SK-N-SH (cell line): ENCODE measurements around the gene GPR39. TPM values are rescaled to one million over a fixed set of nuclear protein-coding genes. Genes with fewer than 3 reads are reported as not detected.

Source experiments
- CTCF ChIA-PET: fragments of 300-600, 350-600 bp; formaldehyde crosslinking; extraction: SDS; loops from one replicate; lab custom pipeline; 2021; lab: Yijun Ruan, JAX
- POLR2A ChIA-PET: fragments of 350-600 bp; sonication (Branson Sonifier 250); formaldehyde crosslinking; extraction: SDS; loops from one replicate; lab custom pipeline; 2020; ENCODE audit warnings: antibody characterized with exemption, inconsistent platforms; lab: Yijun Ruan, JAX
- DNase-seq: peaks from one replicate; pipeline ENCODE4 v3.0.0; 2012
- H2AFZ ChIP-seq: fragments of 200-600 bp; sonication (generic); 2 replicates; pipeline ENCODE4 v1.8.1; 2016; ENCODE audit warnings: antibody characterized with exemption, mild to moderate bottlenecking, low read depth
- H3F3A ChIP-seq: fragments of 200-600 bp; sonication (generic); replicated peaks from 2 replicates; pipeline ENCODE3; 2016; ENCODE audit warnings: antibody characterized with exemption, mild to moderate bottlenecking; ENCODE audit not compliant: insufficient read depth
- H3K27ac ChIP-seq, 2 experiments: fragments of 200-500 bp in 1 of 2; fragments of 200-600 bp in 1 of 2; sonication (Bioruptor generic) in 1 of 2; sonication (generic), shearing (Covaris generic) in 1 of 2; 2 replicates each; pipeline versions ENCODE4 v1.5.1 to v1.6.1; 2014 to 2016; ENCODE audit warnings: low read depth in 2 of 2, inconsistent platforms in 1 of 2, low read length in 1 of 2, mild to moderate bottlenecking in 1 of 2, mixed read lengths in 1 of 2
- H3K27me3 ChIP-seq: fragments of 200-600 bp; sonication (generic), shearing (Covaris generic); 2 replicates; pipeline ENCODE4 v1.6.1; 2016; ENCODE audit warnings: mixed run types; ENCODE audit not compliant: insufficient read depth
- H3K36me3 ChIP-seq, 2 experiments: fragments of 200-500 bp in 1 of 2; fragments of 200-600 bp in 1 of 2; sonication (Bioruptor generic) in 1 of 2; sonication (generic) in 1 of 2; replicated peaks in 1 of 2; 2 replicates each; pipeline versions ENCODE3 to v1.5.1; 2014 to 2016; ENCODE audit warnings: low read length in 1 of 2, mild to moderate bottlenecking in 1 of 2; ENCODE audit not compliant: insufficient read depth in 2 of 2, control insufficient read depth in 1 of 2
- H3K4me1 ChIP-seq, 2 experiments: fragments of 200-500 bp in 1 of 2; fragments of 200-600 bp in 1 of 2; sonication (Bioruptor generic) in 1 of 2; sonication (generic), shearing (Covaris generic) in 1 of 2; 2 replicates each; pipeline versions ENCODE4 v1.5.1 to v1.6.1; 2014 to 2016; ENCODE audit warnings: low read depth in 1 of 2, low read length in 1 of 2, mixed run types in 1 of 2; ENCODE audit not compliant: insufficient read depth in 2 of 2, control insufficient read depth in 1 of 2
- H3K4me2 ChIP-seq: fragments of 200-600 bp; sonication (generic), shearing (Covaris generic); 2 replicates; pipeline ENCODE4 v1.6.1; 2017; ENCODE audit warnings: mixed run types
- H3K4me3 ChIP-seq, 2 experiments: fragments of 200-500 bp in 1 of 2; fragments of 200-600 bp in 1 of 2; sonication (Bioruptor generic) in 1 of 2; sonication (generic), shearing (Covaris generic) in 1 of 2; 2 replicates each; pipeline versions ENCODE4 v1.5.1 to v1.8.1; 2014 to 2016; ENCODE audit warnings: low read depth in 2 of 2, inconsistent platforms in 1 of 2, low read length in 1 of 2, mild to moderate bottlenecking in 1 of 2, mixed read lengths in 1 of 2, moderate library complexity in 1 of 2
- H3K79me2 ChIP-seq: fragments of 200-600 bp; sonication (generic); 2 replicates; pipeline ENCODE4 v1.8.1; 2017; ENCODE audit warnings: mild to moderate bottlenecking; ENCODE audit not compliant: insufficient read depth
- H3K9ac ChIP-seq: fragments of 200-600 bp; sonication (generic); 2 replicates; pipeline ENCODE4 v1.6.1; 2017; ENCODE audit warnings: mixed run types
- H3K9me2 ChIP-seq: fragments of 200-600 bp; sonication (generic); 2 replicates; pipeline ENCODE4 v1.6.1; 2017; ENCODE audit warnings: mixed run types
- H3K9me3 ChIP-seq: fragments of 200-600 bp; sonication (generic); 2 replicates; pipeline ENCODE4 v1.6.1; 2017; ENCODE audit warnings: mixed run types, mild to moderate bottlenecking, moderate library complexity
- H4K20me1 ChIP-seq: fragments of 200-600 bp; sonication (generic); 2 replicates; pipeline ENCODE4 v1.6.1; 2017; ENCODE audit warnings: mild to moderate bottlenecking, mixed run types; ENCODE audit not compliant: insufficient read depth
- CHD2 ChIP-seq: fragments of 150-350 bp; IDR thresholded peaks from 2 replicates; pipeline ENCODE4 v1.6.1; 2018; ENCODE audit warnings: low read length; ENCODE audit not compliant: partially characterized antibody
- ELF1 ChIP-seq: IDR thresholded peaks from 2 replicates; pipeline ENCODE4 v1.4.0; 2012
- EP300 ChIP-seq, 2 experiments: IDR thresholded peaks; 2 replicates each; pipeline versions ENCODE4 v1.4.0 to v1.6.1; 2012; ENCODE audit warnings: borderline replicate concordance in 1 of 2, low read depth in 1 of 2, low read length in 1 of 2
- EZH2phosphoT487 ChIP-seq: fragments of 200-600 bp; sonication (generic); IDR thresholded peaks from 2 replicates; pipeline ENCODE4 v1.6.1; 2017; ENCODE audit warnings: low read depth, mixed run types, mild to moderate bottlenecking, antibody characterized with exemption, moderate library complexity, borderline replicate concordance
- FOXM1 ChIP-seq: IDR thresholded peaks from 2 replicates; pipeline ENCODE4 v1.4.0; 2012; ENCODE audit warnings: low read depth, mild to moderate bottlenecking
- GABPA ChIP-seq: IDR thresholded peaks from 2 replicates; pipeline ENCODE4 v1.4.0; 2012; ENCODE audit warnings: low read depth, mild to moderate bottlenecking
- GATA2 ChIP-seq: sonication (generic); formaldehyde crosslinking; IDR thresholded peaks from 2 replicates; pipeline ENCODE4 v1.5.0; 2020; ENCODE audit warnings: mild to moderate bottlenecking, missing genetic modification reagents
- IRF3 ChIP-seq: fragments of 150-350 bp; IDR thresholded peaks from 2 replicates; pipeline ENCODE4 v1.6.1; 2016; ENCODE audit warnings: mild to moderate bottlenecking, low read depth, low read length
- MXI1 ChIP-seq: IDR thresholded peaks from 2 replicates; pipeline ENCODE4 v1.6.1; 2012; ENCODE audit warnings: mild to moderate bottlenecking, low read depth, low read length, improper control_type of control experiment
- NFIC ChIP-seq: IDR thresholded peaks from 2 replicates; pipeline ENCODE4 v1.4.0; 2012; ENCODE audit warnings: borderline replicate concordance
- PBX3 ChIP-seq: IDR thresholded peaks from 2 replicates; pipeline ENCODE4; 2012
- POLR2AphosphoS5 ChIP-seq: IDR thresholded peaks from 2 replicates; pipeline ENCODE4 v1.6.1; 2012; ENCODE audit warnings: low read depth, low read length
- RAD21 ChIP-seq: IDR thresholded peaks from 2 replicates; pipeline ENCODE4 v1.6.1; 2012; ENCODE audit warnings: mild to moderate bottlenecking, low read length
- RXRA ChIP-seq: IDR thresholded peaks from 2 replicates; pipeline ENCODE4 v1.4.0; 2012; ENCODE audit warnings: low read depth, mild to moderate bottlenecking, borderline replicate concordance
- SIN3A ChIP-seq: IDR thresholded peaks from 2 replicates; pipeline ENCODE4 v1.6.1; 2012; ENCODE audit warnings: low read depth, mild to moderate bottlenecking, low read length, moderate library complexity, borderline replicate concordance
- TEAD4 ChIP-seq: IDR thresholded peaks from 2 replicates; pipeline ENCODE4 v1.4.0; 2012; ENCODE audit warnings: mild to moderate bottlenecking, borderline replicate concordance; ENCODE audit not compliant: insufficient read depth
- USF1 ChIP-seq: IDR thresholded peaks from 2 replicates; pipeline ENCODE4 v1.4.0; 2012; ENCODE audit warnings: low read depth, borderline replicate concordance
- USF2 ChIP-seq: fragments of 150-350 bp; IDR thresholded peaks from 2 replicates; pipeline ENCODE4 v1.6.1; 2017; ENCODE audit warnings: antibody characterized with exemption, low read length, low read depth, borderline replicate concordance
- polyA plus RNA-seq, 3 experiments: library from polyadenylated mRNA; depleted of rRNA; stranded (reverse); fragments of >200 nt; gene quantifications; 2 replicates each; pipeline ENCODE4 v1.2.3, GENCODE V29; 2012
- TF ChIP-seq, protein P1 (sequence below): fragments of 200-600 bp; sonication (generic); IDR thresholded peaks from 2 replicates; pipeline ENCODE4 v1.6.1; 2017; ENCODE audit warnings: antibody characterized with exemption, mild to moderate bottlenecking, moderate library complexity
- TF ChIP-seq, protein P2 (sequence below): IDR thresholded peaks from 2 replicates; pipeline ENCODE4 v1.6.1; 2012; ENCODE audit warnings: mild to moderate bottlenecking, low read depth, low read length, moderate library complexity

Gene GPR39
- polyA plus RNA-seq, 1 of the 3 experiments (the other 2 are of a cell fraction): 2.3 TPM

DNA sequence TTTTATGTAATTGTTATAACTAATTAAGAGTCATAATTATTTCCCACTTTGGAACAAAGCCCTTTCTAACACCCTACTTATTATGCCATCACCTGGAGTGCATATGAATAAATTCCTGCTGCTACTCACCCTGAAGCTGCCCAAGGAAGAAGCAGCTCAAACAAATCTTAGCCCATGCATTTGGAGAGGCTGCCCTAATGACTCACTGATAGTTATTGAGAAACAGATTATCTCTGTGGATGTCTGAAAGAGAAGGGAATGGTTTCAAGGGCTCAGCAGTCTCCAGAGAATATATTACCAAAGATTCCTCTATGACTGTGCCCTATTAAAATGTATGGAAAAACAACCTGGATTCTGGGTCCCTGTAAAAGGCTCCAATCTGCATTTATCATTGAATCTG is 81.0 kb downstream of the GPR39 start:
- CTCF ChIA-PET: no interaction called here
- H3F3A ChIP-seq: no peaks in the 10 kb centered on the region
- H3K4me1 ChIP-seq: peaks cover 0 to 3% of the 10 kb centered on the region in 2 experiments; a peak in 1 of 4 replicates
- H3K79me2 ChIP-seq: no peaks in the 10 kb centered on the region
- H3K27ac ChIP-seq: no peak overlapping the region
- no peak overlapping the region for H3K9ac ChIP-seq
- no peak overlapping the region for H2AFZ ChIP-seq
- TF ChIP-seq NFIC: no peak
- TF ChIP-seq, protein P1, sequence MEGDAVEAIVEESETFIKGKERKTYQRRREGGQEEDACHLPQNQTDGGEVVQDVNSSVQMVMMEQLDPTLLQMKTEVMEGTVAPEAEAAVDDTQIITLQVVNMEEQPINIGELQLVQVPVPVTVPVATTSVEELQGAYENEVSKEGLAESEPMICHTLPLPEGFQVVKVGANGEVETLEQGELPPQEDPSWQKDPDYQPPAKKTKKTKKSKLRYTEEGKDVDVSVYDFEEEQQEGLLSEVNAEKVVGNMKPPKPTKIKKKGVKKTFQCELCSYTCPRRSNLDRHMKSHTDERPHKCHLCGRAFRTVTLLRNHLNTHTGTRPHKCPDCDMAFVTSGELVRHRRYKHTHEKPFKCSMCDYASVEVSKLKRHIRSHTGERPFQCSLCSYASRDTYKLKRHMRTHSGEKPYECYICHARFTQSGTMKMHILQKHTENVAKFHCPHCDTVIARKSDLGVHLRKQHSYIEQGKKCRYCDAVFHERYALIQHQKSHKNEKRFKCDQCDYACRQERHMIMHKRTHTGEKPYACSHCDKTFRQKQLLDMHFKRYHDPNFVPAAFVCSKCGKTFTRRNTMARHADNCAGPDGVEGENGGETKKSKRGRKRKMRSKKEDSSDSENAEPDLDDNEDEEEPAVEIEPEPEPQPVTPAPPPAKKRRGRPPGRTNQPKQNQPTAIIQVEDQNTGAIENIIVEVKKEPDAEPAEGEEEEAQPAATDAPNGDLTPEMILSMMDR: no peak
- TF ChIP-seq SIN3A: no peak
- TF ChIP-seq GABPA: no peak
- no peak for TF ChIP-seq EP300 (IDR thresholded peaks at IDR 0.05; ENCODE audit: borderline replicate concordance in 1 of 2, low read depth in 1 of 2, low read length in 1 of 2)
- no peak for TF ChIP-seq USF2
- TF ChIP-seq GATA2 (CRISPR knock-in tag): no peak
- no peak for TF ChIP-seq TEAD4
- TF ChIP-seq PBX3: no peak
- no peak for TF ChIP-seq RXRA
- no peak for TF ChIP-seq USF1
- no peak for TF ChIP-seq CHD2
- TF ChIP-seq, protein P2, sequence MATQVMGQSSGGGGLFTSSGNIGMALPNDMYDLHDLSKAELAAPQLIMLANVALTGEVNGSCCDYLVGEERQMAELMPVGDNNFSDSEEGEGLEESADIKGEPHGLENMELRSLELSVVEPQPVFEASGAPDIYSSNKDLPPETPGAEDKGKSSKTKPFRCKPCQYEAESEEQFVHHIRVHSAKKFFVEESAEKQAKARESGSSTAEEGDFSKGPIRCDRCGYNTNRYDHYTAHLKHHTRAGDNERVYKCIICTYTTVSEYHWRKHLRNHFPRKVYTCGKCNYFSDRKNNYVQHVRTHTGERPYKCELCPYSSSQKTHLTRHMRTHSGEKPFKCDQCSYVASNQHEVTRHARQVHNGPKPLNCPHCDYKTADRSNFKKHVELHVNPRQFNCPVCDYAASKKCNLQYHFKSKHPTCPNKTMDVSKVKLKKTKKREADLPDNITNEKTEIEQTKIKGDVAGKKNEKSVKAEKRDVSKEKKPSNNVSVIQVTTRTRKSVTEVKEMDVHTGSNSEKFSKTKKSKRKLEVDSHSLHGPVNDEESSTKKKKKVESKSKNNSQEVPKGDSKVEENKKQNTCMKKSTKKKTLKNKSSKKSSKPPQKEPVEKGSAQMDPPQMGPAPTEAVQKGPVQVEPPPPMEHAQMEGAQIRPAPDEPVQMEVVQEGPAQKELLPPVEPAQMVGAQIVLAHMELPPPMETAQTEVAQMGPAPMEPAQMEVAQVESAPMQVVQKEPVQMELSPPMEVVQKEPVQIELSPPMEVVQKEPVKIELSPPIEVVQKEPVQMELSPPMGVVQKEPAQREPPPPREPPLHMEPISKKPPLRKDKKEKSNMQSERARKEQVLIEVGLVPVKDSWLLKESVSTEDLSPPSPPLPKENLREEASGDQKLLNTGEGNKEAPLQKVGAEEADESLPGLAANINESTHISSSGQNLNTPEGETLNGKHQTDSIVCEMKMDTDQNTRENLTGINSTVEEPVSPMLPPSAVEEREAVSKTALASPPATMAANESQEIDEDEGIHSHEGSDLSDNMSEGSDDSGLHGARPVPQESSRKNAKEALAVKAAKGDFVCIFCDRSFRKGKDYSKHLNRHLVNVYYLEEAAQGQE: no peak
- TF ChIP-seq POLR2AphosphoS5: no peak
- no peak for TF ChIP-seq IRF3
- TF ChIP-seq EZH2phosphoT487: no peak
- TF ChIP-seq RAD21: no peak
- TF ChIP-seq ELF1: no peak
- no peak for TF ChIP-seq FOXM1
- TF ChIP-seq MXI1: no peak
- TF ChIP-seq, all 33 proteins: peak for 0
- Histone ChIP-seq H4K20me1 (no peaks in the 10 kb centered on the region), H3K9me3 (no peaks in the 10 kb centered on the region), H3K9me2 (no peaks in the 10 kb centered on the region), H3K4me3 (no peak overlapping the region), H3K36me3 (no peaks in the 10 kb centered on the region), H3K27me3 (no peaks in the 10 kb centered on the region), H3K4me2 (no peak overlapping the region)
- no peak for DNase-seq
- POLR2A ChIA-PET: no interaction called here
